ENCODE measurements around the gene C9orf43.
A peak's percentile ranks its signal among the peaks of the same experiment; 100 is the strongest.

The C9orf43 gene

DNA sequence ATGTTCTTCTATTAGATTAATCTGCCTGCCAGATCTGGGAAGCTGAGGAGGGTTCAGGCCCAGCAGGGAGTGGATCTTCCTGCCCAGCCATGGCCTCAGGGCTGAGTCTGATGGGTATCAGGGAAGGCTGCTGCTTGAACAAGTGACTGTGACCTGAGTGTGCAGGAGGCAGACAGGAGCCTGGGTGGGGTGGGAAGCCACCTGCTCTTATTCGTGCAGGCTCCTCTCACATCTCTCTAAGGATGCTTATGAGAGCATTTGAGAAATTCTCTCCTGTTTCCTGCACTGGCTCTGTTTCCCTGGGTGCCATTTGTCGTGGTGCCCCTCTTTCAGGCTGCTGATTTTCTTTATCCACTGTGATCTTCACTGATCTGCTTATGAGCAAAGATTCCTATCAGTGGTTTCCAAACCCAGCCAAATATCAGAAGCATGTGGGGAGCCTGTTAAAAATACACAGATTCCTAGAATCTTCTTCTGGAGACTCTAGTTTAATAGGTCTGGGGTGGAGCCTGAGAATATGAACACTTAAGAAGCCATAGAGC is 55.1 kb downstream of the C9orf43 start:
- Histone ChIP-seq H3K9ac (ENCODE audit: low read depth, low read length) (no peak overlapping the region), H3K27ac (ENCODE audit: low read length) (no peak overlapping the region), H3K9me3 (ENCODE audit: insufficient read depth, low read length, severe bottlenecking) (no peaks in the 10 kb centered on the region), H3K79me2 (ENCODE audit: insufficient read depth, low read length) (no peaks in the 10 kb centered on the region), H3K36me3 (ENCODE audit: insufficient read depth, low read length) (no peaks in the 10 kb centered on the region), H3K4me2 (ENCODE audit: insufficient read depth, low read length) (no peak overlapping the region), H3K27me3 (ENCODE audit: insufficient read depth, low read length, poor library complexity) (no peaks in the 10 kb centered on the region), H3K4me1 (ENCODE audit: insufficient read depth, low read length) (no peaks in the 10 kb centered on the region), H4K20me1 (ENCODE audit: insufficient read depth, low read length) (no peaks in the 10 kb centered on the region), H2AFZ (ENCODE audit: low read depth, low read length) (no peak overlapping the region), H3K4me3 (ENCODE audit: low read depth in 1 of 2, low read length in 2 of 2) (no peak overlapping the region)
- TF ChIP-seq, protein P1, sequence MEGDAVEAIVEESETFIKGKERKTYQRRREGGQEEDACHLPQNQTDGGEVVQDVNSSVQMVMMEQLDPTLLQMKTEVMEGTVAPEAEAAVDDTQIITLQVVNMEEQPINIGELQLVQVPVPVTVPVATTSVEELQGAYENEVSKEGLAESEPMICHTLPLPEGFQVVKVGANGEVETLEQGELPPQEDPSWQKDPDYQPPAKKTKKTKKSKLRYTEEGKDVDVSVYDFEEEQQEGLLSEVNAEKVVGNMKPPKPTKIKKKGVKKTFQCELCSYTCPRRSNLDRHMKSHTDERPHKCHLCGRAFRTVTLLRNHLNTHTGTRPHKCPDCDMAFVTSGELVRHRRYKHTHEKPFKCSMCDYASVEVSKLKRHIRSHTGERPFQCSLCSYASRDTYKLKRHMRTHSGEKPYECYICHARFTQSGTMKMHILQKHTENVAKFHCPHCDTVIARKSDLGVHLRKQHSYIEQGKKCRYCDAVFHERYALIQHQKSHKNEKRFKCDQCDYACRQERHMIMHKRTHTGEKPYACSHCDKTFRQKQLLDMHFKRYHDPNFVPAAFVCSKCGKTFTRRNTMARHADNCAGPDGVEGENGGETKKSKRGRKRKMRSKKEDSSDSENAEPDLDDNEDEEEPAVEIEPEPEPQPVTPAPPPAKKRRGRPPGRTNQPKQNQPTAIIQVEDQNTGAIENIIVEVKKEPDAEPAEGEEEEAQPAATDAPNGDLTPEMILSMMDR (IDR thresholded peaks at IDR 0.05; ENCODE audit: borderline replicate concordance, extremely low read depth, low read length, poor library complexity, severe bottlenecking): no peak
- TF ChIP-seq EZH2 (IDR thresholded peaks at IDR 0.05; ENCODE audit: borderline replicate concordance, low read depth, low read length, severe bottlenecking): no peak
- DNase-seq (no peak), ATAC-seq (ENCODE audit: insufficient read depth, low read depth) (peak; percentile 39; the same call in 1 of the 3 replicates)

DNA sequence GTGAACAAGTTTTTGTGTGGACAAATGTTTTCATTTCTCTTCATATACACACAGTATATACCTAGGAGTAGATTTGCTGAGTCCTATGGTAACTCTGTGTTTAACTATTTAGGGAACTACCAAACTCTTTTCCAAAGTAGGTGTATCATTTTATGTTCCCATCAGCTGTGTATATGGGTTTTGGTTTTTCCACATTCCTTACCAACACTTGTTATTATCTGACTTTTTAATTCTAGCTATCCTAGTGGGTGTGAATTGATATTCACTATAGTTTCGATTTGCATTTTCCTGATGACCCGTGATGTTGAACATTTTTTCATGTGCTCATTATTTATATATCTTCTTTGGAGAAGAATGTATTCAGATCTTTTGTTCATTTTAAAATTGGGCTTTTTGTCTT is 56.6 kb downstream of the C9orf43 start:
- Histone ChIP-seq H3K36me3 (ENCODE audit: insufficient read depth, low read length) (no peaks in the 10 kb centered on the region), H3K4me3 (ENCODE audit: low read depth in 1 of 2, low read length in 2 of 2) (no peak overlapping the region), H3K27me3 (ENCODE audit: insufficient read depth, low read length, poor library complexity) (no peaks in the 10 kb centered on the region), H3K4me2 (ENCODE audit: insufficient read depth, low read length) (no peak overlapping the region), H3K79me2 (ENCODE audit: insufficient read depth, low read length) (no peaks in the 10 kb centered on the region), H2AFZ (ENCODE audit: low read depth, low read length) (no peak overlapping the region), H3K9me3 (ENCODE audit: insufficient read depth, low read length, severe bottlenecking) (no peaks in the 10 kb centered on the region), H3K9ac (ENCODE audit: low read depth, low read length) (no peak overlapping the region), H3K4me1 (ENCODE audit: insufficient read depth, low read length) (no peaks in the 10 kb centered on the region), H4K20me1 (ENCODE audit: insufficient read depth, low read length) (no peaks in the 10 kb centered on the region), H3K27ac (ENCODE audit: low read length) (no peak overlapping the region)
- ATAC-seq (ENCODE audit: insufficient read depth, low read depth) (no peak), DNase-seq (no peak)
- TF ChIP-seq, protein P1 (IDR thresholded peaks at IDR 0.05; ENCODE audit: borderline replicate concordance, extremely low read depth, low read length, poor library complexity, severe bottlenecking): no peak
- no peak for TF ChIP-seq EZH2 (IDR thresholded peaks at IDR 0.05; ENCODE audit: borderline replicate concordance, low read depth, low read length, severe bottlenecking)

DNA sequence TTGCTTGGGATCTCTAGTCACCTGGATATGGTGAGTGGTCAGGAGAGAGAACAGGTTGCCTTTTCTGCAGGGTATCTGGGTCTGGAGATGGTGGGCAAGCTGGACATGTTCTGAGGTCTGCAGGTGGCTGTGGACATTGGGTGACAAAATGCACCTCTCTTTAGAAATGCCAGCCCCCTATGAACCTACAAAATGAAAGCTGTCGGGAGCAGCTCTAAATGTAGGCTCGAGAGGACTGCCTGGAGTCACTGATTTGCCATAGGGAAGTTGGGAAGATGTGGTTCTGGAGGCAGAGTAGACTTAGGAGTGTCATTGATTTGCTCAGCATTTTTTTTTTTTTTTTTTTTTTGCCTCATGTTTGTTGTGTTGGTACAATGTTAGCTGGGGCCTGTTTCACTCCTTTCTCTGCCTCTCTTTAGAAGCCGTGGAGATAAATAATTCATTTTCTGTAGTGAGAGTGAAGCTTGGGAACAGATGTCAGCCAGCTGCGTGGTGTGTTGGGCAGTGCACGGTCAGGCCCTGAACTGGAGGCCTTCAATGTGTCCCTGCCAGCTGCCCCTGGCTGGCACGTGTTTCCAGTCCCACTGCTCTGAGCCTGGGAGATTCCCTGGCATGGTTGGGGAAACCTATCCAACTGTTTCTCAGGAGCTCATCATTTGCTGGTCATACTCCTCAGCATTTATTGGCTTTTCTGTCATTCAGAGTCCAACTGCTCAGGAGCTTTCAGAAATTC is 58.3 kb downstream of the C9orf43 start:
- H3K27me3 ChIP-seq (ENCODE audit: insufficient read depth, low read length, poor library complexity): no peaks in the 10 kb centered on the region
- no peak overlapping the region for H2AFZ ChIP-seq (ENCODE audit: low read depth, low read length)
- ATAC-seq (ENCODE audit: insufficient read depth, low read depth) (no peak), DNase-seq (no peak)
- no peak for TF ChIP-seq EZH2 (IDR thresholded peaks at IDR 0.05; ENCODE audit: borderline replicate concordance, low read depth, low read length, severe bottlenecking)
- no peaks in the 10 kb centered on the region for H3K36me3 ChIP-seq (ENCODE audit: insufficient read depth, low read length)
- H3K4me1 ChIP-seq (ENCODE audit: insufficient read depth, low read length): no peaks in the 10 kb centered on the region
- no peak overlapping the region for H3K4me3 ChIP-seq (ENCODE audit: low read depth in 1 of 2, low read length in 2 of 2)
- no peak overlapping the region for H3K9ac ChIP-seq (ENCODE audit: low read depth, low read length)
- no peaks in the 10 kb centered on the region for H4K20me1 ChIP-seq (ENCODE audit: insufficient read depth, low read length)
- no peaks in the 10 kb centered on the region for H3K79me2 ChIP-seq (ENCODE audit: insufficient read depth, low read length)
- H3K27ac ChIP-seq (ENCODE audit: low read length): no peak overlapping the region
- no peaks in the 10 kb centered on the region for H3K9me3 ChIP-seq (ENCODE audit: insufficient read depth, low read length, severe bottlenecking)
- no peak overlapping the region for H3K4me2 ChIP-seq (ENCODE audit: insufficient read depth, low read length)

DNA sequence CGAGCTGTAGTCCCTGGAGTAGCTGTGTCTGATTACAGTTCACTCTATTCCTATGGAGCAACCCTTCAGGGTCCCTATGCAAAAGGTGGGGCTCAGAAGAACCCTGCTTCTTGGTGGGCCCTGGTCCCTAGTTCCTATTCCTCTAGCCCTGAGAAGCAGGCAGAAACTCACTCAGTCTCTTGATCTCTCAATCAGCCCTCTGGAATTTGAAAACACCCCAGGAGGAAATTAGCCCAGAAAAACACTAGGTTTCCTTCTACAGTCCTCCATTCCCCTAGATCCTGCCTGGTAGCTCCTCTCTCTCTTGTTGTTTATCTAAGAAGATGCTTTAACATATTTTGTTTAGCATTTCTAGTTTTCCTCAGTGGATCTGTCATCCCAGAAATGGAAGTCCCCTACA is 60.6 kb downstream of the C9orf43 start:
- Histone ChIP-seq H3K79me2 (ENCODE audit: insufficient read depth, low read length) (no peaks in the 10 kb centered on the region), H4K20me1 (ENCODE audit: insufficient read depth, low read length) (no peaks in the 10 kb centered on the region), H3K9me3 (ENCODE audit: insufficient read depth, low read length, severe bottlenecking) (no peaks in the 10 kb centered on the region), H3K4me1 (ENCODE audit: insufficient read depth, low read length) (no peaks in the 10 kb centered on the region), H3K4me3 (ENCODE audit: low read depth in 1 of 2, low read length in 2 of 2) (no peak overlapping the region), H3K9ac (ENCODE audit: low read depth, low read length) (no peak overlapping the region), H3K36me3 (ENCODE audit: insufficient read depth, low read length) (no peaks in the 10 kb centered on the region), H3K4me2 (ENCODE audit: insufficient read depth, low read length) (no peak overlapping the region), H3K27me3 (ENCODE audit: insufficient read depth, low read length, poor library complexity) (no peaks in the 10 kb centered on the region), H2AFZ (ENCODE audit: low read depth, low read length) (no peak overlapping the region), H3K27ac (ENCODE audit: low read length) (no peak overlapping the region)
- ATAC-seq (ENCODE audit: insufficient read depth, low read depth) (no peak), DNase-seq (no peak)
- no peak for TF ChIP-seq EZH2 (IDR thresholded peaks at IDR 0.05; ENCODE audit: borderline replicate concordance, low read depth, low read length, severe bottlenecking)
- TF ChIP-seq, protein P1 (IDR thresholded peaks at IDR 0.05; ENCODE audit: borderline replicate concordance, extremely low read depth, low read length, poor library complexity, severe bottlenecking): no peak

All from DND-41 (cell line).